ENCODE measurements around the gene COL21A1. TPM values are rescaled to one million over a fixed set of nuclear protein-coding genes. Genes with fewer than 3 reads are reported as not detected.
A peak's percentile ranks its signal among the peaks of the same experiment; 100 is the strongest.

Gene COL21A1
- total RNA-seq, 1 experiment from 2014 or later, result 3.3 TPM

GRCh38 chr6:56235245-56235644, 12.1 kb downstream of the COL21A1 start:
- no TSS peak for BruUV-seq (replicated peaks)
- Histone ChIP-seq H3K36me3 (ENCODE audit: control insufficient read depth, insufficient read depth, low read length) (no peaks in the 10 kb centered on the region), H3K4me3 (ENCODE audit: low read depth in 2 of 2, low read length in 2 of 2) (no peak overlapping the region), H3K9me3 (ENCODE audit: control insufficient read depth, insufficient read depth, low read depth, low read length) (no peaks in the 10 kb centered on the region), H3K27me3 (ENCODE audit: control insufficient read depth, insufficient read depth, low read length) (no peaks in the 10 kb centered on the region), H3K4me1 (ENCODE audit: control insufficient read depth, insufficient read depth, low read length) (no peaks in the 10 kb centered on the region; the same call in 1 of the 2 replicates), H3K27ac (ENCODE audit: low read length) (no peak overlapping the region)
- in situ Hi-C loops (cut with HindIII; ENCODE audit: low pct_unique_long_range_greater_than_20kb, low sequenced_read_pairs) (no loop called here), intact Hi-C loops (cut with micrococcal nuclease; ENCODE audit: unreplicated experiment) (no loop called here)
- DNase-seq (ENCODE audit: low read depth, low spot score) (no peak), ATAC-seq (peak; percentile 68)
- ChIA-PET CTCF (no interaction called here), POLR2A (no interaction called here)
- no peak for TF ChIP-seq CTCF (IDR thresholded peaks at IDR 0.05)

GRCh38 chr6:56232436-56232835, 14.9 kb downstream of the COL21A1 start:
- no peaks in the 10 kb centered on the region for H3K9me3 ChIP-seq (ENCODE audit: control insufficient read depth, insufficient read depth, low read depth, low read length)
- in situ Hi-C loops (cut with HindIII; ENCODE audit: low pct_unique_long_range_greater_than_20kb, low sequenced_read_pairs), result no loop called here
- ATAC-seq, result no peak

More at GRCh38 chr6:56232436-56232835, 14.9 kb downstream of the COL21A1 start:
- no peak for DNase-seq (ENCODE audit: low read depth, low spot score)
- Histone ChIP-seq H3K4me1 (ENCODE audit: control insufficient read depth, insufficient read depth, low read length) (no peaks in the 10 kb centered on the region; the same call in 1 of the 2 replicates), H3K36me3 (ENCODE audit: control insufficient read depth, insufficient read depth, low read length) (no peaks in the 10 kb centered on the region), H3K4me3 (ENCODE audit: low read depth in 2 of 2, low read length in 2 of 2) (no peak overlapping the region), H3K27me3 (ENCODE audit: control insufficient read depth, insufficient read depth, low read length) (no peaks in the 10 kb centered on the region), H3K27ac (ENCODE audit: low read length) (no peak overlapping the region)
- BruUV-seq (replicated peaks), result no TSS peak
- ChIA-PET POLR2A (no interaction called here), CTCF (no interaction called here)
- no peak for TF ChIP-seq CTCF (IDR thresholded peaks at IDR 0.05)
- TF ChIP-seq POLR2AphosphoS5 (IDR thresholded peaks at IDR 0.05; ENCODE audit: low read depth, low read length), result no peak
- no peak for TF ChIP-seq REST (IDR thresholded peaks at IDR 0.05; ENCODE audit: insufficient read depth in 1 of 2, low read depth in 2 of 2, low read length in 1 of 2)
- TF ChIP-seq SIN3A (IDR thresholded peaks at IDR 0.05; ENCODE audit: borderline replicate concordance, insufficient read depth, low read depth, low read length), result no peak
- no peak for TF ChIP-seq TCF7L2 (IDR thresholded peaks at IDR 0.05; ENCODE audit: low read depth, low read length)
- intact Hi-C loops (cut with micrococcal nuclease; ENCODE audit: unreplicated experiment), result no loop called here

All from Panc1 (cell line).